ENCODE data around the gene DIPK1A.

GRCh38 chr1:92972409-92973129, 11.3 kb upstream of the DIPK1A start:
- TF ChIP-seq CTCF (IDR thresholded peaks at IDR 0.05 in 8 of 11, conservative IDR thresholded peaks at IDR 0.05 in 3 of 11) (no peak), POLR2A (IDR thresholded peaks at IDR 0.05) (no peak), POLR2AphosphoS5 (IDR thresholded peaks at IDR 0.05) (no peak)

Measured in spleen (tissue), 7 donors.